GM12878 (cell line): Measurements from ENCODE around the gene FXN. TPM values are rescaled to one million over a fixed set of nuclear protein-coding genes. Genes with fewer than 3 reads are reported as not detected.

Experiments used
- ATAC-seq: fragments of 200-7000 bp; cut with Tn5 transposase; 3 replicates; pipeline ENCODE4 v1.9.1; 2020; ENCODE audit warnings: mild to moderate bottlenecking, moderate library complexity
- BruUV-seq: library from RNA; stranded (reverse); fragments of 400-500 nt; replicated peaks from 2 replicates; lab custom pipeline; 2021; lab: Mats Ljungman, UMichigan
- CTCF ChIA-PET: fragments of 300-600 bp; sonication (Branson Sonifier 250); formaldehyde crosslinking; extraction: SDS; loops from one replicate; lab custom pipeline; 2021; ENCODE audit warnings: inconsistent platforms; lab: Yijun Ruan, JAX
- POLR2A ChIA-PET: fragments of 350-600 bp; formaldehyde crosslinking; extraction: SDS; loops from one replicate; lab custom pipeline; 2021; ENCODE audit warnings: inconsistent platforms; lab: Charles Lee
- RAD21 ChIA-PET: fragments of 300-600 bp; sonication (Branson Sonifier 250); formaldehyde crosslinking; loops from one replicate; lab custom pipeline; 2023; ENCODE audit warnings: antibody characterized with exemption; ENCODE audit not compliant: unreplicated experiment; lab: Charles Lee
- SMC1A ChIA-PET: fragments of 300-600 bp; sonication (Branson Sonifier 250); formaldehyde crosslinking; loops from one replicate; lab custom pipeline; 2023; ENCODE audit not compliant: unreplicated experiment, uncharacterized antibody; lab: Charles Lee
- DNase-seq: peaks from one replicate; pipeline ENCODE4 v3.0.0-alpha.2; 2011; ENCODE audit warnings: low read depth, low spot score
- FAIRE-seq: peaks from 3 replicates; lab custom pipeline; 2011; peaks lifted over from hg19 to GRCh38; lab: Jason Lieb, UNC
- H2AFZ ChIP-seq: 2 replicates; pipeline ENCODE4 v1.6.0; 2011; ENCODE audit warnings: low read depth, low read length, control low read depth; ENCODE audit not compliant: control insufficient read depth
- H3K27ac ChIP-seq: 2 replicates; pipeline ENCODE4 v1.5.1; 2011; ENCODE audit warnings: control low read depth; ENCODE audit not compliant: control insufficient read depth, insufficient read depth
- H3K27me3 ChIP-seq, 2 experiments: replicated peaks in 1 of 2; 2 replicates each; pipeline versions ENCODE4 v1.6.0 to v1.6.1; 2011; ENCODE audit warnings: low read length in 1 of 2; ENCODE audit not compliant: control insufficient read depth in 2 of 2, insufficient read depth in 2 of 2
- H3K36me3 ChIP-seq, 2 experiments: 2 replicates each; pipeline ENCODE4 v1.5.1; 2011; ENCODE audit warnings: low read length in 1 of 2; ENCODE audit not compliant: control insufficient read depth in 2 of 2, insufficient read depth in 2 of 2
- H3K4me1 ChIP-seq: 2 replicates; pipeline ENCODE4 v1.6.1; 2011; ENCODE audit warnings: mild to moderate bottlenecking, low read length, moderate library complexity, mixed read lengths; ENCODE audit not compliant: control insufficient read depth, insufficient read depth
- H3K4me2 ChIP-seq: 2 replicates; pipeline ENCODE4 v1.6.0; 2011; ENCODE audit warnings: control low read depth; ENCODE audit not compliant: control insufficient read depth, insufficient read depth
- H3K4me3 ChIP-seq: fragments of 200-600 bp; sonication (generic); 2 replicates; pipeline ENCODE4 v1.5.1; 2016
- H3K79me2 ChIP-seq: 2 replicates; pipeline ENCODE4 v1.6.0; 2011; ENCODE audit warnings: low read length; ENCODE audit not compliant: control insufficient read depth, insufficient read depth
- H3K9ac ChIP-seq: 2 replicates; pipeline ENCODE4 v1.8.0; 2011; ENCODE audit warnings: low read length, control low read depth, mixed read lengths; ENCODE audit not compliant: control insufficient read depth, insufficient read depth
- H3K9me3 ChIP-seq: replicated peaks from 3 replicates; pipeline ENCODE4 v1.5.1; 2011; ENCODE audit warnings: mild to moderate bottlenecking, low read length; ENCODE audit not compliant: control insufficient read depth, insufficient read depth
- H4K20me1 ChIP-seq: 2 replicates; pipeline ENCODE4 v1.6.0; 2011; ENCODE audit not compliant: control insufficient read depth, insufficient read depth
- BRCA1 ChIP-seq: IDR thresholded peaks from 2 replicates; pipeline ENCODE4 v1.6.1; 2011; ENCODE audit warnings: low read depth, low read length, improper control_type of control experiment
- FOXM1 ChIP-seq: IDR thresholded peaks from 2 replicates; pipeline ENCODE4 v1.6.1; 2012; ENCODE audit warnings: low read depth, mild to moderate bottlenecking, inconsistent platforms, low read length, moderate library complexity
- JUNB ChIP-seq: IDR thresholded peaks from 2 replicates; pipeline ENCODE4 v1.6.1; 2016; ENCODE audit warnings: antibody characterized with exemption, mild to moderate bottlenecking
- MYC ChIP-seq: IDR thresholded peaks from 2 replicates; pipeline ENCODE4 v1.6.1; 2011; ENCODE audit warnings: mild to moderate bottlenecking, low read length, moderate library complexity, inconsistent platforms; ENCODE audit not compliant: insufficient read depth, insufficient replicate concordance, insufficient read length, severe bottlenecking
- NFYB ChIP-seq: IDR thresholded peaks from 2 replicates; pipeline ENCODE4 v1.6.1; 2011; ENCODE audit warnings: low read depth, mild to moderate bottlenecking, low read length, improper control_type of control experiment, moderate library complexity; ENCODE audit not compliant: insufficient read depth
- POLR2A ChIP-seq: IDR thresholded peaks from 2 replicates; pipeline ENCODE4 v1.6.1; 2011; ENCODE audit warnings: low read depth, mild to moderate bottlenecking, low read length
- RFX5 ChIP-seq: IDR thresholded peaks from 2 replicates; pipeline ENCODE4 v1.6.1; 2011; ENCODE audit warnings: low read depth, low read length, improper control_type of control experiment
- SMAD1 ChIP-seq: fragments of 450-650 bp; IDR thresholded peaks from 2 replicates; pipeline ENCODE4 v1.6.1; 2018; ENCODE audit warnings: mild to moderate bottlenecking, low read depth; ENCODE audit not compliant: partially characterized antibody
- SPI1 ChIP-seq: IDR thresholded peaks from 2 replicates; pipeline ENCODE4 v1.6.1; 2011; ENCODE audit warnings: low read depth, mild to moderate bottlenecking, low read length, moderate library complexity, borderline replicate concordance; ENCODE audit not compliant: insufficient read depth
- TBL1XR1 ChIP-seq: IDR thresholded peaks from 2 replicates; pipeline ENCODE4 v1.6.1; 2012; ENCODE audit warnings: low read depth, low read length, improper control_type of control experiment
- WRNIP1 ChIP-seq: IDR thresholded peaks from 2 replicates; pipeline ENCODE4 v1.6.1; 2011; ENCODE audit warnings: low read depth, low read length, improper control_type of control experiment, borderline replicate concordance
- ZNF24 ChIP-seq: fragments of 450-650 bp; IDR thresholded peaks from 2 replicates; pipeline ENCODE4 v1.6.1; 2017; ENCODE audit warnings: antibody characterized with exemption, mild to moderate bottlenecking
- ZNF274 ChIP-seq: IDR thresholded peaks from one replicate; pipeline ENCODE4 v1.8.0; 2011; ENCODE audit not compliant: insufficient read length, insufficient read depth
- ZZZ3 ChIP-seq: IDR thresholded peaks from 2 replicates; pipeline ENCODE4 v1.6.1; 2011; ENCODE audit warnings: low read depth; ENCODE audit not compliant: control insufficient read depth, insufficient read length
- WGBS: methylation state at CpG from one replicate; pipeline ENCODE4 v1.1.6; 2016; ENCODE audit warnings: low lambda C conversion rate; ENCODE audit not compliant: insufficient replicate concordance, insufficient coverage; ENCODE audit errors: missing lambda C conversion rate; 5-methylcytosine and 5-hydroxymethylcytosine counted together
- in situ Hi-C: fragments of 300-500 bp; cut with MboI; formaldehyde crosslinking; loops from 9 replicates; pipeline ENCODE4 v1.14.3; 2018; ENCODE audit warnings: mixed read lengths
- intact Hi-C: fragments of 100-400 bp; cut with micrococcal nuclease; formaldehyde crosslinking; loops from one replicate; pipeline ENCODE4 v1.14.2; 2022; ENCODE audit not compliant: unreplicated experiment
- polyA plus RNA-seq, 11 experiments: library from polyadenylated mRNA; depleted of rRNA in 4 of 11; unstranded in 6 of 11; stranded (reverse) in 5 of 11; fragments of >200 nt; fragmentation: Nextera tagmentation in 4 of 11; fragmentation: Illumina TruSeq in 1 of 11; extraction: Ambion mirVana in 4 of 11; extraction: Trizol in 1 of 11; gene quantifications; 1 replicate in 1 of 11; 2 replicates in 10 of 11; pipeline versions ENCODE4 v1.2.1 to v1.2.3, GENCODE V29; 2011 to 2016; ENCODE audit warnings: inconsistent platforms in 2 of 11, missing spikeins in 2 of 11, low read depth in 1 of 11
- total RNA-seq, 4 experiments: library from RNA; depleted of rRNA in 3 of 4; stranded (reverse); fragments of >200 nt in 3 of 4; fragmentation: Illumina TruSeq in 1 of 4; extraction: Trizol in 1 of 4; gene quantifications; 2 replicates each; pipeline versions ENCODE4 v1.2.1 to v1.2.3, GENCODE V29; 2013 to 2021
- TF ChIP-seq, protein P1 (sequence below): IDR thresholded peaks from 2 replicates; pipeline ENCODE4 v1.6.1; 2011; ENCODE audit warnings: low read depth, mild to moderate bottlenecking, low read length, moderate library complexity, borderline replicate concordance; ENCODE audit errors: extremely low read depth
- TF ChIP-seq, protein P2 (sequence below): IDR thresholded peaks from 2 replicates; pipeline ENCODE4 v1.6.1; 2012; ENCODE audit warnings: mild to moderate bottlenecking, low read depth, low read length

The FXN gene
- total and polyA plus RNA-seq, 10 of the 15 experiments (the other 5 are each of a cell fraction or from before 2014, with no cell fraction given), result 7.3 to 78.0 (median 23.2) TPM

GRCh38 chr9:69137311-69137710 is 101.8 kb downstream of the FXN start:
- H3K79me2 ChIP-seq, result no peaks in the 10 kb centered on the region
- no peaks in the 10 kb centered on the region for H3K36me3 ChIP-seq
- ChIA-PET POLR2A (no interaction called here), SMC1A (interaction anchor here (0.8 to 1.3 kb wide), 3 partner anchors 8 to 101 kb away, joined by 3 to 4 read pairs (median 3); partner anchors contain the start of gene FXN), CTCF (interaction anchor here (1.0 to 1.5 kb wide), 2 partner anchors 21 to 51 kb away, joined by 3 to 4 read pairs; no protein-coding TSS in a partner anchor), RAD21 (no interaction called here)
- DNase-seq (no peak), ATAC-seq (no peak), FAIRE-seq (no peak)
- H3K4me3 ChIP-seq, result no peak overlapping the region
- TF ChIP-seq WRNIP1 (no peak), SMAD1 (no peak), JUNB (no peak), BRCA1 (no peak), ZNF274 (no peak)
- TF ChIP-seq, protein P1, sequence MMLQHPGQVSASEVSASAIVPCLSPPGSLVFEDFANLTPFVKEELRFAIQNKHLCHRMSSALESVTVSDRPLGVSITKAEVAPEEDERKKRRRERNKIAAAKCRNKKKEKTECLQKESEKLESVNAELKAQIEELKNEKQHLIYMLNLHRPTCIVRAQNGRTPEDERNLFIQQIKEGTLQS, result no peak
- 62% methylated on average over 8 of the region's 8 CpGs for WGBS
- intact Hi-C loops, result no loop called here
- no peaks in the 10 kb centered on the region for H3K9me3 ChIP-seq
- no peak overlapping the region for H3K9ac ChIP-seq
- no peak overlapping the region for H3K4me2 ChIP-seq
- H3K4me1 ChIP-seq, result no peaks in the 10 kb centered on the region
- BruUV-seq, result no TSS peak
- in situ Hi-C loops, result no loop called here
- no peaks in the 10 kb centered on the region for H4K20me1 ChIP-seq
- no peak overlapping the region for H2AFZ ChIP-seq
- H3K27ac ChIP-seq, result no peak overlapping the region
- H3K27me3 ChIP-seq, result no peaks in the 10 kb centered on the region; a peak in 1 of 4 replicates

GRCh38 chr9:69139596-69139995 is 104.0 kb downstream of the FXN start:
- no peaks in the 10 kb centered on the region for H4K20me1 ChIP-seq
- WGBS, result 84% methylated on average over 9 of the region's 9 CpGs
- H2AFZ ChIP-seq, result no peak overlapping the region
- FAIRE-seq (no peak), ATAC-seq (no peak), DNase-seq (no peak)
- SMC1A ChIA-PET, result interaction anchor here (1.3 kb wide), 1 partner anchor 54 kb away, joined by 3 read pairs; no protein-coding TSS in a partner anchor
- H3K4me2 ChIP-seq, result no peak overlapping the region
- H3K9me3 ChIP-seq, result no peaks in the 10 kb centered on the region
- POLR2A ChIA-PET, result no interaction called here
- no peaks in the 10 kb centered on the region for H3K36me3 ChIP-seq
- H3K27ac ChIP-seq, result no peak overlapping the region
- intact Hi-C loops (no loop called here), in situ Hi-C loops (no loop called here)
- no peaks in the 10 kb centered on the region for H3K4me1 ChIP-seq
- no peak overlapping the region for H3K4me3 ChIP-seq
- no peak overlapping the region for H3K9ac ChIP-seq
- H3K27me3 ChIP-seq, result no peaks in the 10 kb centered on the region; a peak in 1 of 4 replicates
- BruUV-seq, result no TSS peak
- RAD21 ChIA-PET, result no interaction called here
- H3K79me2 ChIP-seq, result no peaks in the 10 kb centered on the region
- CTCF ChIA-PET, result interaction anchor here (1.0 kb wide), 1 partner anchor 52 kb away, joined by 3 read pairs; no protein-coding TSS in a partner anchor
- TF ChIP-seq RFX5, result no peak
- TF ChIP-seq MYC, result no peak
- no peak for TF ChIP-seq SPI1
- TF ChIP-seq NFYB, result no peak
- TF ChIP-seq POLR2A, result no peak
- no peak for TF ChIP-seq ZZZ3
- no peak for TF ChIP-seq FOXM1
- TF ChIP-seq ZNF24, result no peak
- TF ChIP-seq TBL1XR1, result no peak
- TF ChIP-seq, protein P2, sequence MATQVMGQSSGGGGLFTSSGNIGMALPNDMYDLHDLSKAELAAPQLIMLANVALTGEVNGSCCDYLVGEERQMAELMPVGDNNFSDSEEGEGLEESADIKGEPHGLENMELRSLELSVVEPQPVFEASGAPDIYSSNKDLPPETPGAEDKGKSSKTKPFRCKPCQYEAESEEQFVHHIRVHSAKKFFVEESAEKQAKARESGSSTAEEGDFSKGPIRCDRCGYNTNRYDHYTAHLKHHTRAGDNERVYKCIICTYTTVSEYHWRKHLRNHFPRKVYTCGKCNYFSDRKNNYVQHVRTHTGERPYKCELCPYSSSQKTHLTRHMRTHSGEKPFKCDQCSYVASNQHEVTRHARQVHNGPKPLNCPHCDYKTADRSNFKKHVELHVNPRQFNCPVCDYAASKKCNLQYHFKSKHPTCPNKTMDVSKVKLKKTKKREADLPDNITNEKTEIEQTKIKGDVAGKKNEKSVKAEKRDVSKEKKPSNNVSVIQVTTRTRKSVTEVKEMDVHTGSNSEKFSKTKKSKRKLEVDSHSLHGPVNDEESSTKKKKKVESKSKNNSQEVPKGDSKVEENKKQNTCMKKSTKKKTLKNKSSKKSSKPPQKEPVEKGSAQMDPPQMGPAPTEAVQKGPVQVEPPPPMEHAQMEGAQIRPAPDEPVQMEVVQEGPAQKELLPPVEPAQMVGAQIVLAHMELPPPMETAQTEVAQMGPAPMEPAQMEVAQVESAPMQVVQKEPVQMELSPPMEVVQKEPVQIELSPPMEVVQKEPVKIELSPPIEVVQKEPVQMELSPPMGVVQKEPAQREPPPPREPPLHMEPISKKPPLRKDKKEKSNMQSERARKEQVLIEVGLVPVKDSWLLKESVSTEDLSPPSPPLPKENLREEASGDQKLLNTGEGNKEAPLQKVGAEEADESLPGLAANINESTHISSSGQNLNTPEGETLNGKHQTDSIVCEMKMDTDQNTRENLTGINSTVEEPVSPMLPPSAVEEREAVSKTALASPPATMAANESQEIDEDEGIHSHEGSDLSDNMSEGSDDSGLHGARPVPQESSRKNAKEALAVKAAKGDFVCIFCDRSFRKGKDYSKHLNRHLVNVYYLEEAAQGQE, result no peak
